ENCODE data around the gene PCDH1. TPM values are rescaled to one million over a fixed set of nuclear protein-coding genes. Genes with fewer than 3 reads are reported as not detected.
"Not testable (repeated sequence)": the region's sequence is repeated elsewhere in the genome, so short reads cannot be mapped to it uniquely, and the experiment has no call there.

PCDH1 gene
- total RNA-seq, 1 donor from 2014 or later, result 11.5 TPM

- Mint-ChIP-seq H3K9me3 (ENCODE audit: unreplicated experiment) (no peaks in the 10 kb centered on the region), H3K27me3 (ENCODE audit: low read depth, unreplicated experiment) (peaks cover 6% of the 10 kb centered on the region), H3K4me1 (ENCODE audit: low read depth, unreplicated experiment) (no peaks in the 10 kb centered on the region), H3K4me3 (ENCODE audit: unreplicated experiment) (no peak overlapping the region), H3K36me3 (ENCODE audit: low read depth, unreplicated experiment) (no peaks in the 10 kb centered on the region), H3K27ac (ENCODE audit: unreplicated experiment) (no peak overlapping the region)
- Histone ChIP-seq H3K4me1 (ENCODE audit: insufficient read depth, low read length) (no peaks in the 10 kb centered on the region), H3K27me3 (ENCODE audit: insufficient read depth, low read length) (peaks cover 5% of the 10 kb centered on the region), H3K36me3 (ENCODE audit: insufficient read depth, low read length) (no peaks in the 10 kb centered on the region), H3K9me3 (ENCODE audit: insufficient read depth, low read depth, low read length) (no peaks in the 10 kb centered on the region), H3K27ac (ENCODE audit: low read depth, low read length) (no peak overlapping the region), H2AFZ (ENCODE audit: low read depth, low read length) (no peak overlapping the region), H3K9ac (ENCODE audit: low read length) (no peak overlapping the region), H4K20me1 (ENCODE audit: insufficient read depth, low read length) (no peaks in the 10 kb centered on the region), H3K79me2 (ENCODE audit: insufficient read depth, low read length) (no peaks in the 10 kb centered on the region), H3K4me2 (ENCODE audit: low read length) (no peak overlapping the region), H3K4me3 (ENCODE audit: insufficient read depth, low read depth, low read length) (no peak overlapping the region)
- no peak for FAIRE-seq
- DNase-seq (ENCODE audit: low read depth), result no peak
- TF ChIP-seq, protein P1, sequence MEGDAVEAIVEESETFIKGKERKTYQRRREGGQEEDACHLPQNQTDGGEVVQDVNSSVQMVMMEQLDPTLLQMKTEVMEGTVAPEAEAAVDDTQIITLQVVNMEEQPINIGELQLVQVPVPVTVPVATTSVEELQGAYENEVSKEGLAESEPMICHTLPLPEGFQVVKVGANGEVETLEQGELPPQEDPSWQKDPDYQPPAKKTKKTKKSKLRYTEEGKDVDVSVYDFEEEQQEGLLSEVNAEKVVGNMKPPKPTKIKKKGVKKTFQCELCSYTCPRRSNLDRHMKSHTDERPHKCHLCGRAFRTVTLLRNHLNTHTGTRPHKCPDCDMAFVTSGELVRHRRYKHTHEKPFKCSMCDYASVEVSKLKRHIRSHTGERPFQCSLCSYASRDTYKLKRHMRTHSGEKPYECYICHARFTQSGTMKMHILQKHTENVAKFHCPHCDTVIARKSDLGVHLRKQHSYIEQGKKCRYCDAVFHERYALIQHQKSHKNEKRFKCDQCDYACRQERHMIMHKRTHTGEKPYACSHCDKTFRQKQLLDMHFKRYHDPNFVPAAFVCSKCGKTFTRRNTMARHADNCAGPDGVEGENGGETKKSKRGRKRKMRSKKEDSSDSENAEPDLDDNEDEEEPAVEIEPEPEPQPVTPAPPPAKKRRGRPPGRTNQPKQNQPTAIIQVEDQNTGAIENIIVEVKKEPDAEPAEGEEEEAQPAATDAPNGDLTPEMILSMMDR (IDR thresholded peaks at IDR 0.05; ENCODE audit: insufficient read depth, low read depth, low read length), result no peak
- no peak for TF ChIP-seq EZH2 (IDR thresholded peaks at IDR 0.05; ENCODE audit: insufficient read depth, low read length)
These were observed 20.3 kb upstream of the PCDH1 start for GRCh38 chr5:141898448-141899049.

DNA sequence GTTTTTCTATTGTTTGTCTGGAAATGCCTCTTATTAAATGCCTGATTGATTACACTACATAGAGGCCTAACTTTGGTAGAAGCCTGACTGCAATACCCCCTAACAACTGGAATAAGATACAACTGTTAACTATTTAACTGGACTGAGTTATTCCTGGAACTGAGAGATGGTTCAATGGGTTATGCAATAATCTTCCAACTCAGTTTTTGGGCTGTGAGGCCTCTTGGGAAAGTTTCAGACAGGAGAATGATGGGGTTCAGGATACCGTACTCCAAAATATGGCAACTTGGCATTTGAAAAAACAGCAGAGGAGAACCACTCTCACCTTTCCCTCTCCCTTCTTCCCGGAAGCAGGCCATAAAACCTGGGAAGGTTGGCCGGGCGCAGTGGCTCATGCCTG is 19.2 kb upstream of the PCDH1 start:
- H3K4me1 ChIP-seq (ENCODE audit: insufficient read depth, low read length), result no peaks in the 10 kb centered on the region
- TF ChIP-seq, protein P1 (IDR thresholded peaks at IDR 0.05; ENCODE audit: insufficient read depth, low read depth, low read length), result no peak
- no peak for TF ChIP-seq EZH2 (IDR thresholded peaks at IDR 0.05; ENCODE audit: insufficient read depth, low read length)
- no peak overlapping the region for H3K4me2 ChIP-seq (ENCODE audit: low read length)
- H3K4me1 Mint-ChIP-seq (ENCODE audit: low read depth, unreplicated experiment), result no peaks in the 10 kb centered on the region
- DNase-seq (ENCODE audit: low read depth) (no peak), FAIRE-seq (no peak)
- H3K36me3 Mint-ChIP-seq (ENCODE audit: low read depth, unreplicated experiment), result no peaks in the 10 kb centered on the region
- H4K20me1 ChIP-seq (ENCODE audit: insufficient read depth, low read length), result no peaks in the 10 kb centered on the region
- no peaks in the 10 kb centered on the region for H3K79me2 ChIP-seq (ENCODE audit: insufficient read depth, low read length)
- no peaks in the 10 kb centered on the region for H3K9me3 Mint-ChIP-seq (ENCODE audit: unreplicated experiment)
- peaks cover 5% of the 10 kb centered on the region for H3K27me3 Mint-ChIP-seq (ENCODE audit: low read depth, unreplicated experiment)
- H3K27ac Mint-ChIP-seq (ENCODE audit: unreplicated experiment), result no peak overlapping the region
- no peak overlapping the region for H3K4me3 Mint-ChIP-seq (ENCODE audit: unreplicated experiment)
- H3K9me3 ChIP-seq (ENCODE audit: insufficient read depth, low read depth, low read length), result no peaks in the 10 kb centered on the region
- H3K36me3 ChIP-seq (ENCODE audit: insufficient read depth, low read length), result no peaks in the 10 kb centered on the region
- no peak overlapping the region for H3K9ac ChIP-seq (ENCODE audit: low read length)
- peaks cover 1% of the 10 kb centered on the region for H3K27me3 ChIP-seq (ENCODE audit: insufficient read depth, low read length)
- H3K27ac ChIP-seq (ENCODE audit: low read depth, low read length), result no peak overlapping the region
- no peak overlapping the region for H3K4me3 ChIP-seq (ENCODE audit: insufficient read depth, low read depth, low read length)
- H2AFZ ChIP-seq (ENCODE audit: low read depth, low read length), result no peak overlapping the region

DNA sequence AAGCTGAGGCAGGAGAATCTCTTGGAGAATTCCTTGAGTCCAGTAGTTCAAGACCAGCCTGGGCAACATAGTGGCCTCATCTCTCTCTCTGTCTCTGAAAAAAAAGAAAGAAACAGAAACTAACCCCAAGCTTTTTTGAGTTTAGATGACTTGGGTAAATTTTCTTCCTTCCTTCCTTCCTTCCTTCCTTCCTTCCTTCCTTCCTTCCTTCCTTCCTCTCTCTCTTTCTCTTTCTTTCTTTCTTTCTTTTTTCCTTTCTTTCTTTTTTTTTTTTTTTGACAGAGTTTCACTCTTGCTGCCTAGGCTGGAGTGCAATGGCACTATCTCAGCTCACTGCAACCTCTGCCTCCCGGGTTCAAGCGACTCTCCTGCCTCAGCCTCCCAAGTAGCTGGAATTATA is 12.2 kb upstream of the PCDH1 start:
- H2AFZ ChIP-seq (ENCODE audit: low read depth, low read length); H3K4me3 ChIP-seq (ENCODE audit: insufficient read depth, low read depth, low read length); H3K36me3 ChIP-seq (ENCODE audit: insufficient read depth, low read length); H3K4me2 ChIP-seq (ENCODE audit: low read length); H3K9ac ChIP-seq (ENCODE audit: low read length); H3K9me3 Mint-ChIP-seq (ENCODE audit: unreplicated experiment); FAIRE-seq; H3K4me3 Mint-ChIP-seq (ENCODE audit: unreplicated experiment); H4K20me1 ChIP-seq (ENCODE audit: insufficient read depth, low read length); H3K27me3 Mint-ChIP-seq (ENCODE audit: low read depth, unreplicated experiment); H3K9me3 ChIP-seq (ENCODE audit: insufficient read depth, low read depth, low read length); H3K27ac ChIP-seq (ENCODE audit: low read depth, low read length); H3K79me2 ChIP-seq (ENCODE audit: insufficient read depth, low read length); H3K4me1 Mint-ChIP-seq (ENCODE audit: low read depth, unreplicated experiment); H3K4me1 ChIP-seq (ENCODE audit: insufficient read depth, low read length); DNase-seq (ENCODE audit: low read depth); H3K36me3 Mint-ChIP-seq (ENCODE audit: low read depth, unreplicated experiment); H3K27ac Mint-ChIP-seq (ENCODE audit: unreplicated experiment); H3K27me3 ChIP-seq (ENCODE audit: insufficient read depth, low read length): not testable (repeated sequence)

All from astrocyte (in vitro differentiated cells and primary cell).